Measurements from ENCODE around the gene GFOD1.

Gene GFOD1

GRCh38 chr6:13422681-13423221 is 64.6 kb downstream of the GFOD1 start:
- no peak for DNase-seq

GRCh38 chr6:13421425-13422059 is 65.9 kb downstream of the GFOD1 start:
- no peak for DNase-seq

GRCh38 chr6:13420269-13420668 is 67.1 kb downstream of the GFOD1 start:
- DNase-seq = no peak

- DNase-seq = no peak
Measured at GRCh38 chr6:13419422-13420195, 67.8 kb downstream of the GFOD1 start.

GRCh38 chr6:13418844-13419243 is 68.6 kb downstream of the GFOD1 start:
- DNase-seq = no peak

- no peak for DNase-seq
Measured at GRCh38 chr6:13417954-13418353, 69.4 kb downstream of the GFOD1 start.

GRCh38 chr6:13417431-13417830 is 70.0 kb downstream of the GFOD1 start:
- DNase-seq = no peak

- no peak for DNase-seq
Measured at GRCh38 chr6:13415283-13415682, 72.1 kb downstream of the GFOD1 start.

GRCh38 chr6:13413900-13414555 is 73.4 kb downstream of the GFOD1 start:
- no peak for DNase-seq

- DNase-seq = no peak
Measured at GRCh38 chr6:13413466-13413862, 73.9 kb downstream of the GFOD1 start.

GRCh38 chr6:13412639-13413465 is 74.5 kb downstream of the GFOD1 start:
- peak; percentile 81 for DNase-seq

- DNase-seq = no peak
Measured at GRCh38 chr6:13412211-13412610, 75.2 kb downstream of the GFOD1 start.

GRCh38 chr6:13411484-13411883 is 75.9 kb downstream of the GFOD1 start:
- DNase-seq = no peak

GRCh38 chr6:13409991-13410390 is 77.4 kb downstream of the GFOD1 start:
- DNase-seq = no peak

- DNase-seq = no peak
Measured at GRCh38 chr6:13407709-13408695, 79.4 kb downstream of the GFOD1 start.

GRCh38 chr6:13407368-13407708 is 80.1 kb downstream of the GFOD1 start:
- no peak for DNase-seq

- no peak for DNase-seq
Measured at GRCh38 chr6:13406781-13407180, 80.6 kb downstream of the GFOD1 start.

GRCh38 chr6:13405961-13406477 is 81.4 kb downstream of the GFOD1 start:
- no peak for DNase-seq

GRCh38 chr6:13404892-13405254 is 82.5 kb downstream of the GFOD1 start:
- no peak for DNase-seq

GRCh38 chr6:13404228-13404891 is 83.0 kb downstream of the GFOD1 start:
- DNase-seq = no peak

GRCh38 chr6:13402711-13403110 is 84.7 kb downstream of the GFOD1 start:
- no peak for DNase-seq
